ENCODE measurements around the gene GABRR2.

Gene GABRR2

DNA sequence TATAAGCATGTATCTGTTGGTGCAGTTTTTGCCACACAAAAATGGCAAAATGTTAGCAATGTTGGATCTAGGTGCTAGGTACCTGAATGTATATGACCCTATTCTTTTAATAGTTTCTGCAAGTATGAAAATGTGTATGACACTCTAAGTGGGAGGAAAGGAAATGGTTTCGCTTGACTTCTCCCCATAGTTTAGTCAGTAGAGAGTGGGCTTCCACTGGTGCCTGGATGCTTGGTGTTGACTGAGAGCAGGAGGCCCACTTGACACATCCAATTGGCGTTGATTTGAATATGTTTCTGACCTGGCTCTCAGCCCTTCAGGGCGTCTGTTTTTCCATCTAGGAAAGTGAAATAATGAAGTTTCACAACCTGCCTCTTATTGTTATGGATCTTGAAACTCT lies 56.2 kb downstream of the GABRR2 start:
- Histone ChIP-seq H3K27ac (ENCODE audit: low read depth, low read length, poor library complexity, severe bottlenecking) (no peak overlapping the region), H3K4me2 (ENCODE audit: low read length) (no peak overlapping the region), H3K4me3 (ENCODE audit: low read depth, low read length, poor library complexity, severe bottlenecking) (no peak overlapping the region), H2AFZ (ENCODE audit: low read length) (no peak overlapping the region), H3K9ac (ENCODE audit: low read length) (no peak overlapping the region), H3K79me2 (ENCODE audit: insufficient read depth, low read length) (no peaks in the 10 kb centered on the region), H3K9me2 (ENCODE audit: low read depth, low read length) (no peaks in the 10 kb centered on the region), H3K9me3 (ENCODE audit: low read length) (no peaks in the 10 kb centered on the region), H3F3A (ENCODE audit: insufficient read depth, low read length) (no peaks in the 10 kb centered on the region), H3K27me3 (ENCODE audit: insufficient read depth, low read length) (peaks cover 4% of the 10 kb centered on the region; the same call in 1 of the 2 replicates), H3K36me3 (ENCODE audit: insufficient read depth, low read length) (no peaks in the 10 kb centered on the region), H4K20me1 (ENCODE audit: insufficient read depth, low read length) (no peaks in the 10 kb centered on the region), H3K4me1 (ENCODE audit: insufficient read depth, low read length, severe bottlenecking) (peaks cover 20% of the 10 kb centered on the region)
- TF ChIP-seq EZH2 (IDR thresholded peaks at IDR 0.05; ENCODE audit: borderline replicate concordance, low read length) = no peak
- TF ChIP-seq, protein P1, sequence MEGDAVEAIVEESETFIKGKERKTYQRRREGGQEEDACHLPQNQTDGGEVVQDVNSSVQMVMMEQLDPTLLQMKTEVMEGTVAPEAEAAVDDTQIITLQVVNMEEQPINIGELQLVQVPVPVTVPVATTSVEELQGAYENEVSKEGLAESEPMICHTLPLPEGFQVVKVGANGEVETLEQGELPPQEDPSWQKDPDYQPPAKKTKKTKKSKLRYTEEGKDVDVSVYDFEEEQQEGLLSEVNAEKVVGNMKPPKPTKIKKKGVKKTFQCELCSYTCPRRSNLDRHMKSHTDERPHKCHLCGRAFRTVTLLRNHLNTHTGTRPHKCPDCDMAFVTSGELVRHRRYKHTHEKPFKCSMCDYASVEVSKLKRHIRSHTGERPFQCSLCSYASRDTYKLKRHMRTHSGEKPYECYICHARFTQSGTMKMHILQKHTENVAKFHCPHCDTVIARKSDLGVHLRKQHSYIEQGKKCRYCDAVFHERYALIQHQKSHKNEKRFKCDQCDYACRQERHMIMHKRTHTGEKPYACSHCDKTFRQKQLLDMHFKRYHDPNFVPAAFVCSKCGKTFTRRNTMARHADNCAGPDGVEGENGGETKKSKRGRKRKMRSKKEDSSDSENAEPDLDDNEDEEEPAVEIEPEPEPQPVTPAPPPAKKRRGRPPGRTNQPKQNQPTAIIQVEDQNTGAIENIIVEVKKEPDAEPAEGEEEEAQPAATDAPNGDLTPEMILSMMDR (IDR thresholded peaks at IDR 0.05; ENCODE audit: low read length) = no peak

DNA sequence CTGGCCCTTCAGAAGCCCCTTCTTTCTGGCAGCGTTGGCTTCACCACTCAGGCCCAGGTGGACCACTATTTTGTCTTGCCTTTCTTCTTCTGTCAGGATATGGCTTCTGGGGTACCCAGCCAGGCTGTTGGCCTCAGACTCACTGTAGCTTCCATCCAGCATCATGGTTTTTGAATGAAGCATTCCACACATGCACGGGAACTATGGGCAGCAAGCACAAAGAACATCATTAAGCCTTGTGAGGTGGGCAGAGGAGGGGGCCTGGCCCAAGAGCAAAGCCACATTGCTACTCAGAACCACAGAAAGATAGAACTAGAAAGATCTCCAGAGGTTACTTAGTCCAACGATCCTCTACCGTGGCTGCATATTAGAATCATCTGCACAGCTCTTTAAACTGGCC lies 57.3 kb downstream of the GABRR2 start:
- H3K4me2 ChIP-seq (ENCODE audit: low read length) = no peak overlapping the region

DNA sequence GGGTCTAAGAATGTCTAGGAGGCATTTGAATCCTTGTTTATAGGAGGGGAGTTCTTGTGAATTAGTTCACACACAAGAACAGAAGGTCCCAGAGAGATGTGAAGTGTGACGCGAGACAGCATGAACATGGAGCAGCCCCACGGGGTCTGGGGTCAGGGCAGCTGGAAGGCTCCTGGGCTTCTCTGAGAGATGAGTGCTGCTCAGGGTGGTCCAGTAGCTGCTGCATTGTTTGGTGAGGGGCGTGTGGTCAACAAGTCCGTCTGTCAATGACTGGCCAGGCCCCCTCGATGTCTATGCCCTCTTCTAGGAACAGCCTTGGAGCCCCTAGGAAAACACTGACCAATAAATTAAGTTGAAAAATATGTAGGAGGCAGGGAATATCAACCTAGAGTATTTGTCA lies 57.8 kb downstream of the GABRR2 start:
- H3K79me2 ChIP-seq (ENCODE audit: insufficient read depth, low read length) = no peaks in the 10 kb centered on the region
- H3K4me2 ChIP-seq (ENCODE audit: low read length) = no peak overlapping the region
- no peak overlapping the region for H3K9ac ChIP-seq (ENCODE audit: low read length)
- no peaks in the 10 kb centered on the region for H3F3A ChIP-seq (ENCODE audit: insufficient read depth, low read length)
- no peak overlapping the region for H3K27ac ChIP-seq (ENCODE audit: low read depth, low read length, poor library complexity, severe bottlenecking)
- TF ChIP-seq, protein P1 (IDR thresholded peaks at IDR 0.05; ENCODE audit: low read length) = no peak
- TF ChIP-seq EZH2 (IDR thresholded peaks at IDR 0.05; ENCODE audit: borderline replicate concordance, low read length) = no peak
- peaks cover 20% of the 10 kb centered on the region for H3K4me1 ChIP-seq (ENCODE audit: insufficient read depth, low read length, severe bottlenecking)
- H3K36me3 ChIP-seq (ENCODE audit: insufficient read depth, low read length) = no peaks in the 10 kb centered on the region
- H3K4me3 ChIP-seq (ENCODE audit: low read depth, low read length, poor library complexity, severe bottlenecking) = no peak overlapping the region
- H3K9me2 ChIP-seq (ENCODE audit: low read depth, low read length) = no peaks in the 10 kb centered on the region
- H3K27me3 ChIP-seq (ENCODE audit: insufficient read depth, low read length) = peaks cover 6% of the 10 kb centered on the region; the same call in 1 of the 2 replicates
- no peak overlapping the region for H2AFZ ChIP-seq (ENCODE audit: low read length)
- H4K20me1 ChIP-seq (ENCODE audit: insufficient read depth, low read length) = no peaks in the 10 kb centered on the region
- no peaks in the 10 kb centered on the region for H3K9me3 ChIP-seq (ENCODE audit: low read length)

More for the DNA sequence above, 57.3 kb downstream of the GABRR2 start:
- Histone ChIP-seq H3K79me2 (ENCODE audit: insufficient read depth, low read length) (no peaks in the 10 kb centered on the region), H3F3A (ENCODE audit: insufficient read depth, low read length) (no peaks in the 10 kb centered on the region), H3K9ac (ENCODE audit: low read length) (no peak overlapping the region), H3K9me3 (ENCODE audit: low read length) (no peaks in the 10 kb centered on the region), H4K20me1 (ENCODE audit: insufficient read depth, low read length) (no peaks in the 10 kb centered on the region), H2AFZ (ENCODE audit: low read length) (no peak overlapping the region), H3K36me3 (ENCODE audit: insufficient read depth, low read length) (no peaks in the 10 kb centered on the region), H3K4me3 (ENCODE audit: low read depth, low read length, poor library complexity, severe bottlenecking) (no peak overlapping the region), H3K27me3 (ENCODE audit: insufficient read depth, low read length) (peaks cover 6% of the 10 kb centered on the region; the same call in 1 of the 2 replicates), H3K9me2 (ENCODE audit: low read depth, low read length) (no peaks in the 10 kb centered on the region), H3K27ac (ENCODE audit: low read depth, low read length, poor library complexity, severe bottlenecking) (no peak overlapping the region), H3K4me1 (ENCODE audit: insufficient read depth, low read length, severe bottlenecking) (peaks cover 20% of the 10 kb centered on the region)
- TF ChIP-seq EZH2 (IDR thresholded peaks at IDR 0.05; ENCODE audit: borderline replicate concordance, low read length) = no peak

DNA sequence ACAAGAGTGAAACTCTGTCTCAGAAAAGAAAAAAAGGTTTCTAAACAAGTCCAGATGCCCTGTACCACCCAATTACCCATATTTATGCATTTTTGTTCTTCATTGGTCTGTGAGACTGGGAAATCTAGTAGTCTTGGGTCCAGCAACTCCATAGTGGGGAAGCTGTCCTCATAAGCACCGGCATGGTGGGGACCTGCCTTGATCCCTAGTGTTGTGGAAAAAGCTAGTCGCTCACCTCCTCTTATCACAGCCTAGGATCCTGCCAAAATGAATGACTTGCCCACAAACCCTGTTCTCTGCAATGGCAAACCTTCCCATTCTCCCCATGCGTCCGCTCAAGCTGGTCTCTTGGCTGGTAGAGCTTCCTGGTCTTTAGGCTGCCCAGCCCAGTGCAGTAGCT lies 59.7 kb downstream of the GABRR2 start:
- H4K20me1 ChIP-seq (ENCODE audit: insufficient read depth, low read length) = no peaks in the 10 kb centered on the region
- TF ChIP-seq, protein P1 (IDR thresholded peaks at IDR 0.05; ENCODE audit: low read length) = no peak
- TF ChIP-seq EZH2 (IDR thresholded peaks at IDR 0.05; ENCODE audit: borderline replicate concordance, low read length) = no peak
- H3K27ac ChIP-seq (ENCODE audit: low read depth, low read length, poor library complexity, severe bottlenecking) = no peak overlapping the region
- H3K79me2 ChIP-seq (ENCODE audit: insufficient read depth, low read length) = no peaks in the 10 kb centered on the region
- H3K4me3 ChIP-seq (ENCODE audit: low read depth, low read length, poor library complexity, severe bottlenecking) = no peak overlapping the region
- H3F3A ChIP-seq (ENCODE audit: insufficient read depth, low read length) = no peaks in the 10 kb centered on the region
- H2AFZ ChIP-seq (ENCODE audit: low read length) = no peak overlapping the region
- H3K9me2 ChIP-seq (ENCODE audit: low read depth, low read length) = no peaks in the 10 kb centered on the region
- no peak overlapping the region for H3K4me2 ChIP-seq (ENCODE audit: low read length)
- H3K36me3 ChIP-seq (ENCODE audit: insufficient read depth, low read length) = no peaks in the 10 kb centered on the region
- peaks cover 6% of the 10 kb centered on the region; the same call in 1 of the 2 replicates for H3K27me3 ChIP-seq (ENCODE audit: insufficient read depth, low read length)
- H3K4me1 ChIP-seq (ENCODE audit: insufficient read depth, low read length, severe bottlenecking) = peaks cover 3% of the 10 kb centered on the region
- H3K9ac ChIP-seq (ENCODE audit: low read length) = no peak overlapping the region
- H3K9me3 ChIP-seq (ENCODE audit: low read length) = no peaks in the 10 kb centered on the region

Data from OCI-LY1 (cell line).